HG03520 (cell line): ENCODE data around the gene MLH3.

Experiments
- ATAC-seq: cut with Tn5 transposase; IDR thresholded peaks from one replicate; pipeline ENCODE4 v1.9.1; 2021; ENCODE audit warnings: mild to moderate bottlenecking, moderate library complexity; ENCODE audit not compliant: unreplicated experiment

MLH3 gene

GRCh38 chr14:75050852-75051555 lies at the start of gene MLH3:
Gene MLH3 (minus strand): TSS chr14:75051467. CDS start chr14:75049655, 1,812 bp downstream.
- ATAC-seq: peak; percentile 76

- no peak for ATAC-seq
Observed at GRCh38 chr14:75098682-75099081, 47.4 kb upstream of the MLH3 start.

- no peak for ATAC-seq
Observed at GRCh38 chr14:75098212-75098611, 46.9 kb upstream of the MLH3 start.

GRCh38 chr14:75096959-75097358 lies 45.7 kb upstream of the MLH3 start:
- ATAC-seq: no peak

GRCh38 chr14:75095690-75096089 lies 44.4 kb upstream of the MLH3 start:
- ATAC-seq: no peak

GRCh38 chr14:75094896-75095295 lies 43.6 kb upstream of the MLH3 start:
- no peak for ATAC-seq

- no peak for ATAC-seq
Observed at GRCh38 chr14:75092698-75093097, 41.4 kb upstream of the MLH3 start.

GRCh38 chr14:75091251-75091650 lies 40.0 kb upstream of the MLH3 start:
- ATAC-seq: no peak

- ATAC-seq: no peak
Observed at GRCh38 chr14:75090353-75090752, 39.1 kb upstream of the MLH3 start.

- ATAC-seq: no peak
Observed at GRCh38 chr14:75088566-75089373, 37.5 kb upstream of the MLH3 start.

- ATAC-seq: no peak
Observed at GRCh38 chr14:75088153-75088552, 36.9 kb upstream of the MLH3 start.

GRCh38 chr14:75084513-75084912 lies 33.2 kb upstream of the MLH3 start:
- no peak for ATAC-seq

GRCh38 chr14:75083271-75083670 lies 32.0 kb upstream of the MLH3 start:
- ATAC-seq: no peak

GRCh38 chr14:75081660-75082229 lies 30.5 kb upstream of the MLH3 start:
- ATAC-seq: no peak

- no peak for ATAC-seq
Observed at GRCh38 chr14:75079521-75079920, 28.3 kb upstream of the MLH3 start.

GRCh38 chr14:75077794-75078193 lies 26.5 kb upstream of the MLH3 start:
- ATAC-seq: no peak

GRCh38 chr14:75070383-75070782 lies 19.1 kb upstream of the MLH3 start:
- ATAC-seq: no peak

- no peak for ATAC-seq
Observed at GRCh38 chr14:75069811-75070145, 18.5 kb upstream of the MLH3 start.

GRCh38 chr14:75069121-75069810 lies 18.0 kb upstream of the MLH3 start, which contains the start of gene ZC2HC1C:
Gene ZC2HC1C (plus strand): TSS chr14:75069641. CDS start chr14:75070574, 933 bp downstream.
- peak; percentile 50 for ATAC-seq

GRCh38 chr14:75068294-75069120 lies 17.2 kb upstream of the MLH3 start:
- ATAC-seq: no peak
